Esophagus muscularis mucosa (tissue), 4 donors: ENCODE results near the gene CSRNP3.

Experiments used
- EP300 ChIP-seq: sonication (generic); formaldehyde crosslinking; IDR thresholded peaks from one replicate; pipeline ENCODE4 v1.6.1; 2017; ENCODE audit warnings: antibody characterized with exemption
- POLR2A ChIP-seq: fragments of 450-650 bp; IDR thresholded peaks from one replicate; pipeline ENCODE4 v1.6.1; 2017; ENCODE audit warnings: antibody characterized with exemption, moderate library complexity, mild to moderate bottlenecking, low read depth
- TF ChIP-seq, protein P1 (sequence below), 3 experiments: fragments of 200-600 bp in 2 of 3; fragments of 450-650 bp in 1 of 3; sonication (generic) in 2 of 3; IDR thresholded peaks; one replicate each; pipeline ENCODE4 v1.5.1; 2017 to 2019; ENCODE audit warnings: antibody characterized with exemption in 3 of 3, mild to moderate bottlenecking in 2 of 3, moderate library complexity in 1 of 3

GRCh38 chr2:165679621-165680020 lies 210.1 kb downstream of the CSRNP3 start:
- TF ChIP-seq, protein P1, sequence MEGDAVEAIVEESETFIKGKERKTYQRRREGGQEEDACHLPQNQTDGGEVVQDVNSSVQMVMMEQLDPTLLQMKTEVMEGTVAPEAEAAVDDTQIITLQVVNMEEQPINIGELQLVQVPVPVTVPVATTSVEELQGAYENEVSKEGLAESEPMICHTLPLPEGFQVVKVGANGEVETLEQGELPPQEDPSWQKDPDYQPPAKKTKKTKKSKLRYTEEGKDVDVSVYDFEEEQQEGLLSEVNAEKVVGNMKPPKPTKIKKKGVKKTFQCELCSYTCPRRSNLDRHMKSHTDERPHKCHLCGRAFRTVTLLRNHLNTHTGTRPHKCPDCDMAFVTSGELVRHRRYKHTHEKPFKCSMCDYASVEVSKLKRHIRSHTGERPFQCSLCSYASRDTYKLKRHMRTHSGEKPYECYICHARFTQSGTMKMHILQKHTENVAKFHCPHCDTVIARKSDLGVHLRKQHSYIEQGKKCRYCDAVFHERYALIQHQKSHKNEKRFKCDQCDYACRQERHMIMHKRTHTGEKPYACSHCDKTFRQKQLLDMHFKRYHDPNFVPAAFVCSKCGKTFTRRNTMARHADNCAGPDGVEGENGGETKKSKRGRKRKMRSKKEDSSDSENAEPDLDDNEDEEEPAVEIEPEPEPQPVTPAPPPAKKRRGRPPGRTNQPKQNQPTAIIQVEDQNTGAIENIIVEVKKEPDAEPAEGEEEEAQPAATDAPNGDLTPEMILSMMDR (IDR thresholded peaks at IDR 0.05) = no peak
- TF ChIP-seq POLR2A (no peak), EP300 (no peak)
